Prostate gland (tissue), 2 donors: ENCODE results near the gene KIF9.

ENCODE experiments used
- CTCF ChIP-seq, 4 experiments: fragments of 200-600 bp in 2 of 4; fragments of 450-650 bp in 2 of 4; sonication (generic) in 2 of 4; IDR thresholded peaks; 1 replicate in 3 of 4; 2 replicates in 1 of 4; pipeline ENCODE4 v1.5.1; 2016 to 2019; ENCODE audit warnings: antibody characterized with exemption in 4 of 4, mild to moderate bottlenecking in 2 of 4, moderate library complexity in 2 of 4
- POLR2AphosphoS5 ChIP-seq: sonication (generic); formaldehyde crosslinking; IDR thresholded peaks from one replicate; pipeline ENCODE4 v1.6.1; 2017; ENCODE audit warnings: antibody characterized with exemption

GRCh38 chr3:47244531-47245100 is 38.0 kb downstream of the KIF9 start:
- TF ChIP-seq POLR2AphosphoS5 (no peak), CTCF (IDR thresholded peaks at IDR 0.05) (no peak)
